Lower leg skin (tissue), 3 donors: ENCODE measurements around the gene ABL1.

Source experiments
- CTCF ChIP-seq, 3 donors: fragments of 450-650 bp; IDR thresholded peaks; one replicate each; pipeline ENCODE4 v1.5.1; 2016; ENCODE audit warnings: antibody characterized with exemption in 3 of 3, mild to moderate bottlenecking in 3 of 3, moderate library complexity in 2 of 3
- POLR2A ChIP-seq, 2 donors: fragments of 450-650 bp; IDR thresholded peaks; one replicate each; pipeline ENCODE4 v1.6.1; 2016 to 2017; ENCODE audit warnings: antibody characterized with exemption in 2 of 2, mild to moderate bottlenecking in 1 of 2, moderate library complexity in 1 of 2

- TF ChIP-seq CTCF (IDR thresholded peaks at IDR 0.05) (no peak), POLR2A (IDR thresholded peaks at IDR 0.05) (no peak)
These were observed 29.3 kb upstream of the ABL1 start for GRCh38 chr9:130805510-130806326.
